H9 (cell line): ENCODE results near the gene GPR180. TPM values are rescaled to one million over a fixed set of nuclear protein-coding genes. Genes with fewer than 3 reads are reported as not detected.

Experiments used
- DNase-seq: peaks from one replicate; pipeline ENCODE4 v3.0.0-alpha.2; 2017
- H2AFZ ChIP-seq: one replicate; pipeline ENCODE4 v1.6.1; 2013; ENCODE audit warnings: mild to moderate bottlenecking, low read length, control low read depth, moderate library complexity
- H2AK5ac ChIP-seq: 2 replicates; pipeline ENCODE4 v1.6.1; 2013; ENCODE audit warnings: low read length, control low read depth, mixed read lengths; ENCODE audit not compliant: insufficient read length
- H2BK120ac ChIP-seq: one replicate; pipeline ENCODE4 v1.6.1; 2013; ENCODE audit warnings: low read depth, mild to moderate bottlenecking, low read length, control low read depth, inconsistent platforms; ENCODE audit not compliant: poor library complexity, severe bottlenecking
- H2BK12ac ChIP-seq: 2 replicates; pipeline ENCODE4 v1.6.1; 2013; ENCODE audit warnings: low read length, control low read depth, mixed read lengths, low read depth; ENCODE audit not compliant: insufficient read length
- H2BK15ac ChIP-seq: 2 replicates; pipeline ENCODE4 v1.6.1; 2013; ENCODE audit warnings: low read depth, low read length, control low read depth
- H2BK20ac ChIP-seq: one replicate; pipeline ENCODE4 v1.6.1; 2013; ENCODE audit warnings: low read depth, mild to moderate bottlenecking, low read length, control low read depth, inconsistent platforms; ENCODE audit not compliant: poor library complexity, severe bottlenecking
- H2BK5ac ChIP-seq: 2 replicates; pipeline ENCODE4 v1.6.1; 2013; ENCODE audit warnings: low read length, control low read depth, mixed read lengths; ENCODE audit not compliant: insufficient read length
- H3K14ac ChIP-seq: 2 replicates; pipeline ENCODE4 v1.6.1; 2013; ENCODE audit warnings: low read length, control low read depth; ENCODE audit not compliant: insufficient read depth
- H3K18ac ChIP-seq: 2 replicates; pipeline ENCODE4 v1.6.1; 2013; ENCODE audit warnings: low read depth, mild to moderate bottlenecking, mixed read lengths, low read length, control low read depth; ENCODE audit not compliant: insufficient read length
- H3K23ac ChIP-seq: 2 replicates; pipeline ENCODE4 v1.6.1; 2013; ENCODE audit warnings: low read length, control low read depth, mixed read lengths, low read depth; ENCODE audit not compliant: insufficient read length
- H3K23me2 ChIP-seq: 2 replicates; pipeline ENCODE4 v1.6.1; 2013; ENCODE audit warnings: low read depth, mild to moderate bottlenecking, mixed read lengths, low read length, control low read depth; ENCODE audit not compliant: insufficient read length, poor library complexity, severe bottlenecking
- H3K27ac ChIP-seq: 2 replicates; pipeline ENCODE4 v1.5.1; 2013; ENCODE audit warnings: low read length, control low read depth, mixed read lengths, low read depth; ENCODE audit not compliant: insufficient read length
- H3K27me3 ChIP-seq: 2 replicates; pipeline ENCODE4 v1.6.1; 2013; ENCODE audit warnings: low read length, control low read depth, inconsistent platforms; ENCODE audit not compliant: insufficient read depth
- H3K4ac ChIP-seq: 2 replicates; pipeline ENCODE4 v1.6.1; 2013; ENCODE audit warnings: low read depth, mild to moderate bottlenecking, control low read depth, inconsistent platforms, low read length, moderate library complexity
- H3K4me1 ChIP-seq: 2 replicates; pipeline ENCODE4 v1.6.1; 2013; ENCODE audit warnings: low read length, control low read depth, inconsistent platforms; ENCODE audit not compliant: insufficient read depth
- H3K4me2 ChIP-seq: 2 replicates; pipeline ENCODE4 v1.6.1; 2013; ENCODE audit warnings: low read length, control low read depth, mixed read lengths; ENCODE audit not compliant: insufficient read length, insufficient read depth
- H3K56ac ChIP-seq: 2 replicates; pipeline ENCODE4 v1.6.1; 2013; ENCODE audit warnings: low read depth, mild to moderate bottlenecking, mixed read lengths, low read length, control low read depth; ENCODE audit not compliant: insufficient read length
- H3K79me1 ChIP-seq: 2 replicates; pipeline ENCODE4 v1.6.1; 2013; ENCODE audit warnings: low read depth, mild to moderate bottlenecking, moderate library complexity, low read length, control low read depth, inconsistent platforms; ENCODE audit not compliant: insufficient read depth, poor library complexity, severe bottlenecking
- H3K79me2 ChIP-seq: 2 replicates; pipeline ENCODE4 v1.6.1; 2013; ENCODE audit warnings: low read length, control low read depth, inconsistent platforms; ENCODE audit not compliant: insufficient read depth
- H3K9ac ChIP-seq: 2 replicates; pipeline ENCODE4 v1.6.1; 2013; ENCODE audit warnings: low read length, control low read depth, mixed read lengths; ENCODE audit not compliant: insufficient read length; ENCODE audit errors: extremely low read depth
- H3K9me3 ChIP-seq: one replicate; pipeline ENCODE4 v1.6.1; 2013; ENCODE audit warnings: low read depth, low read length, inconsistent platforms; ENCODE audit not compliant: control insufficient read depth
- H3T11ph ChIP-seq: one replicate; pipeline ENCODE4 v1.6.1; 2013; ENCODE audit warnings: mild to moderate bottlenecking, low read length, control low read depth, inconsistent platforms
- H4K20me1 ChIP-seq: one replicate; pipeline ENCODE4 v1.6.1; 2013; ENCODE audit not compliant: control insufficient read depth, insufficient read length, insufficient read depth
- H4K5ac ChIP-seq: 2 replicates; pipeline ENCODE4 v1.6.1; 2013; ENCODE audit warnings: low read depth, mild to moderate bottlenecking, mixed read lengths, low read length, control low read depth; ENCODE audit not compliant: insufficient read length
- H4K8ac ChIP-seq: replicated peaks from 2 replicates; pipeline ENCODE4 v1.6.1; 2013; ENCODE audit warnings: low read length, control low read depth, mixed read lengths, low read depth; ENCODE audit not compliant: insufficient read length
- H4K91ac ChIP-seq: 2 replicates; pipeline ENCODE4 v1.6.1; 2013; ENCODE audit warnings: low read depth, mild to moderate bottlenecking, moderate library complexity, mixed read lengths, low read length, control low read depth; ENCODE audit not compliant: insufficient read length
- H3K27ac Mint-ChIP-seq, 3 experiments: 2 replicates in 2 of 3; 3 replicates in 1 of 3; pipeline ENCODE4 v1.8.0; 2020 to 2021; ENCODE audit warnings: mixed read lengths in 3 of 3, mild to moderate bottlenecking in 1 of 3, moderate library complexity in 1 of 3
- H3K27me3 Mint-ChIP-seq: 2 replicates; pipeline ENCODE4 v1.8.0; 2021; ENCODE audit warnings: low read depth, mild to moderate bottlenecking, moderate library complexity, mixed read lengths
- H3K36me3 Mint-ChIP-seq, 3 experiments: 2 replicates in 2 of 3; 3 replicates in 1 of 3; pipeline ENCODE4 v1.8.0; 2020 to 2021; ENCODE audit warnings: low read depth in 3 of 3, mixed read lengths in 3 of 3; ENCODE audit not compliant: insufficient read depth in 1 of 3
- H3K4me1 Mint-ChIP-seq, 2 experiments: 2 replicates each; pipeline ENCODE4 v1.8.0; 2020; ENCODE audit warnings: mixed read lengths in 2 of 2
- H3K4me3 Mint-ChIP-seq, 2 experiments: 2 replicates in 1 of 2; 3 replicates in 1 of 2; pipeline ENCODE4 v1.8.0; 2020 to 2021; ENCODE audit warnings: mild to moderate bottlenecking in 2 of 2, mixed read lengths in 2 of 2, moderate library complexity in 1 of 2
- H3K9me3 Mint-ChIP-seq, 2 experiments: 2 replicates in 1 of 2; 3 replicates in 1 of 2; pipeline ENCODE4 v1.8.0; 2020; ENCODE audit warnings: mild to moderate bottlenecking in 2 of 2, mixed read lengths in 2 of 2, moderate library complexity in 1 of 2
- WGBS: extraction: QIAGEN DNeasy Blood & Tissue Kit; methylation state at CpG from one replicate; pipeline ENCODE4 v1.1.7; 2013; ENCODE audit warnings: missing lambda C conversion rate, low lambda C conversion rate, mixed read lengths; ENCODE audit not compliant: insufficient read length; ENCODE audit errors: extremely low coverage; 5-methylcytosine and 5-hydroxymethylcytosine counted together
- total RNA-seq: library from RNA; stranded (reverse); gene quantifications from 2 replicates; pipeline ENCODE4 v1.2.1, GENCODE V29; 2021
- TF ChIP-seq, protein P1 (sequence below): fragments of 200-600 bp; sonication (generic); conservative IDR thresholded peaks from 3 replicates; pipeline ENCODE4 v1.8.0; 2021; ENCODE audit warnings: antibody characterized with exemption, mild to moderate bottlenecking

Gene GPR180
- total RNA-seq, 1 experiment from 2014 or later = 5.1 TPM

DNA sequence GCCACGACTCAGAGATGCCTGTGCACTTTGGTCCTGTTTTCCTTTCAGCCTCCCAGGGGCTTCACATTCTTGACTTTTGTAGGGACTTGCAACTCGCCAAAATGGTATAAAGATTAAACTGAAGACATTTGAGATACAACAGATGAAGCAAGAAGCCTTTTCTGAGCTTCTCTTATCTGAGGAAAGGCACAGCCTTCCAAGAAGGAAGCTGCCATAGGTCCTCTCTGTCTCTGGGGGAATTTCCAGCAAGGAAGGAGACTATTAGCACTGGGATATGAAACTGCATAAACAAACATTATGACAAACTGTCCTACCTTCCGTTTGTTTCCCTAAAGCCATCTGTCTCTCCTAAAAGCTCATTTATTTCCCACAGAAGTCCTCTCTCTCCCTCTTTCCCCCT, 45.0 kb upstream of the GPR180 start:
- no peaks in the 10 kb centered on the region for H3K27me3 ChIP-seq
- H3K27ac ChIP-seq = no peak overlapping the region
- no peaks in the 10 kb centered on the region for H3K36me3 Mint-ChIP-seq
- H3K9ac ChIP-seq = no peak overlapping the region
- no peak overlapping the region for H3K4me2 ChIP-seq
- H3K9me3 ChIP-seq = no peaks in the 10 kb centered on the region
- no peak overlapping the region for H3K4ac ChIP-seq
- H3K4me1 Mint-ChIP-seq = no peaks in the 10 kb centered on the region
- H3K4me3 Mint-ChIP-seq = no peak overlapping the region
- H2BK12ac ChIP-seq = no peak overlapping the region
- H3K9me3 Mint-ChIP-seq = no peaks in the 10 kb centered on the region
- no peak overlapping the region for H2BK5ac ChIP-seq
- H4K91ac ChIP-seq = no peak overlapping the region
- TF ChIP-seq, protein P1, sequence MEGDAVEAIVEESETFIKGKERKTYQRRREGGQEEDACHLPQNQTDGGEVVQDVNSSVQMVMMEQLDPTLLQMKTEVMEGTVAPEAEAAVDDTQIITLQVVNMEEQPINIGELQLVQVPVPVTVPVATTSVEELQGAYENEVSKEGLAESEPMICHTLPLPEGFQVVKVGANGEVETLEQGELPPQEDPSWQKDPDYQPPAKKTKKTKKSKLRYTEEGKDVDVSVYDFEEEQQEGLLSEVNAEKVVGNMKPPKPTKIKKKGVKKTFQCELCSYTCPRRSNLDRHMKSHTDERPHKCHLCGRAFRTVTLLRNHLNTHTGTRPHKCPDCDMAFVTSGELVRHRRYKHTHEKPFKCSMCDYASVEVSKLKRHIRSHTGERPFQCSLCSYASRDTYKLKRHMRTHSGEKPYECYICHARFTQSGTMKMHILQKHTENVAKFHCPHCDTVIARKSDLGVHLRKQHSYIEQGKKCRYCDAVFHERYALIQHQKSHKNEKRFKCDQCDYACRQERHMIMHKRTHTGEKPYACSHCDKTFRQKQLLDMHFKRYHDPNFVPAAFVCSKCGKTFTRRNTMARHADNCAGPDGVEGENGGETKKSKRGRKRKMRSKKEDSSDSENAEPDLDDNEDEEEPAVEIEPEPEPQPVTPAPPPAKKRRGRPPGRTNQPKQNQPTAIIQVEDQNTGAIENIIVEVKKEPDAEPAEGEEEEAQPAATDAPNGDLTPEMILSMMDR = no peak
- no peaks in the 10 kb centered on the region; the same call in none of the 2 replicates for H3K27me3 Mint-ChIP-seq
- WGBS = no CpG with 5 or more reads among the region's 3 CpGs
- no peak overlapping the region for H3K14ac ChIP-seq
- no peak overlapping the region for H3K23ac ChIP-seq
- H2AK5ac ChIP-seq = no peak overlapping the region
- no peak overlapping the region for H2BK15ac ChIP-seq
- H2BK20ac ChIP-seq = no peak overlapping the region
- H3K4me1 ChIP-seq = no peaks in the 10 kb centered on the region
- no peak overlapping the region for H2AFZ ChIP-seq
- H3T11ph ChIP-seq = no peak overlapping the region
- no peak overlapping the region for H3K56ac ChIP-seq
- H3K23me2 ChIP-seq = no peaks in the 10 kb centered on the region
- no peaks in the 10 kb centered on the region for H4K20me1 ChIP-seq
- no peaks in the 10 kb centered on the region for H3K79me1 ChIP-seq
- no peak overlapping the region for H4K8ac ChIP-seq
- no peak overlapping the region for H3K27ac Mint-ChIP-seq
- no peak overlapping the region for H3K18ac ChIP-seq
- no peak overlapping the region for H4K5ac ChIP-seq
- no peak for DNase-seq
- no peaks in the 10 kb centered on the region for H3K79me2 ChIP-seq
- H2BK120ac ChIP-seq = no peak overlapping the region
